ENCODE data around the gene ABCC11. TPM values are rescaled to one million over a fixed set of nuclear protein-coding genes. Genes with fewer than 3 reads are reported as not detected.

Gene ABCC11
- total and polyA plus RNA-seq, 2 of the 13 experiments (the other 11 are each of a cell fraction or from before 2014, with no cell fraction given) = 1.0 to 1.4 TPM

GRCh38 chr16:48235556-48236136 lies 11.7 kb downstream of the ABCC11 start (continued):
- TF ChIP-seq ZHX2 (IDR thresholded peaks at IDR 0.05; ENCODE audit: low read depth) (no peak), ZHX2 (CRISPR knock-in tag; IDR thresholded peaks at IDR 0.05; ENCODE audit: borderline replicate concordance) (no peak), CCDC6 (CRISPR knock-in tag; IDR thresholded peaks at IDR 0.05) (no peak), ZNF224 (CRISPR knock-in tag; IDR thresholded peaks at IDR 0.05) (no peak), EP300 (IDR thresholded peaks at IDR 0.05; ENCODE audit: low read depth in 2 of 2, low read length in 2 of 2) (peak; percentile 49 to 66; a peak in 2 of 4 replicates), EP300 (CRISPR knock-in tag; IDR thresholded peaks at IDR 0.05; ENCODE audit: borderline replicate concordance) (no peak), MLLT10 (CRISPR knock-in tag; IDR thresholded peaks at IDR 0.05) (no peak), SRY (CRISPR knock-in tag; IDR thresholded peaks at IDR 0.05) (no peak), PITX1 (CRISPR knock-in tag; IDR thresholded peaks at IDR 0.05) (peak; percentile 77; the same call in 1 of the 2 replicates), KLF9 (CRISPR knock-in tag; IDR thresholded peaks at IDR 0.05; ENCODE audit: low read depth) (no peak), ZNF3 (CRISPR knock-in tag; IDR thresholded peaks at IDR 0.05) (peak; percentile 18; the same call in 1 of the 2 replicates), TEAD3 (CRISPR knock-in tag; optimal IDR thresholded peaks at IDR 0.05; ENCODE audit: borderline replicate concordance) (peak; percentile 32), POGZ (CRISPR knock-in tag; IDR thresholded peaks at IDR 0.05) (peak; percentile 71; the same call in 1 of the 2 replicates), ZNF879 (CRISPR knock-in tag; IDR thresholded peaks at IDR 0.05) (no peak), SP5 (CRISPR knock-in tag; IDR thresholded peaks at IDR 0.05; ENCODE audit: borderline replicate concordance, low read depth) (no peak), MIXL1 (CRISPR knock-in tag; IDR thresholded peaks at IDR 0.05) (peak; percentile 40; the same call in 1 of the 2 replicates), ZNF441 (CRISPR knock-in tag; IDR thresholded peaks at IDR 0.05; ENCODE audit: borderline replicate concordance) (peak; percentile 48), ZBTB8A (CRISPR knock-in tag; IDR thresholded peaks at IDR 0.05; ENCODE audit: borderline replicate concordance, low read depth) (peak; percentile 31; the same call in 1 of the 2 replicates), BRF2 (CRISPR knock-in tag; IDR thresholded peaks at IDR 0.05) (0 out of 2 replicates have a peak, but pooled peaks have one; percentile 49), BHLHE40 (IDR thresholded peaks at IDR 0.05; ENCODE audit: low read length) (no peak), ZNF138 (CRISPR knock-in tag; IDR thresholded peaks at IDR 0.05; ENCODE audit: low read depth) (no peak), ZNF703 (CRISPR knock-in tag; IDR thresholded peaks at IDR 0.05; ENCODE audit: borderline replicate concordance) (no peak)
- TF ChIP-seq, protein P1, sequence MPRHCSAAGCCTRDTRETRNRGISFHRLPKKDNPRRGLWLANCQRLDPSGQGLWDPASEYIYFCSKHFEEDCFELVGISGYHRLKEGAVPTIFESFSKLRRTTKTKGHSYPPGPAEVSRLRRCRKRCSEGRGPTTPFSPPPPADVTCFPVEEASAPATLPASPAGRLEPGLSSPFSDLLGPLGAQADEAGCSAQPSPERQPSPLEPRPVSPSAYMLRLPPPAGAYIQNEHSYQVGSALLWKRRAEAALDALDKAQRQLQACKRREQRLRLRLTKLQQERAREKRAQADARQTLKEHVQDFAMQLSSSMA (CRISPR knock-in tag; IDR thresholded peaks at IDR 0.05) = no peak; the same call in 1 of the 2 replicates
- TF ChIP-seq, protein P2, sequence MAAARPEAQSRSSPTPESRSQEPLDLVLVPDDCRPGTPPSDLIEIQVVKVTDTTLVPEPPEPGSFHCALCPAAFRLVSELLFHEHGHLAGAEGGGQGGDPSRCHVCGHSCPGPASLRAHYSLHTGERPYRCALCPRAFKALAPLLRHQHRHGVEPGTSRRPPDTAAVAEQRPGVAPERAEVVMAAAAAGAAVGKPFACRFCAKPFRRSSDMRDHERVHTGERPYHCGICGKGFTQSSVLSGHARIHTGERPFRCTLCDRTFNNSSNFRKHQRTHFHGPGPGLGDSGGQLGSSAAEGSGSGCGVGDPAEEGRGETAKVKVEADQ (CRISPR knock-in tag; IDR thresholded peaks at IDR 0.05; ENCODE audit: borderline replicate concordance) = no peak

Measured in HepG2 (cell line).